ENCODE data around the gene C12orf56. TPM values are rescaled to one million over a fixed set of nuclear protein-coding genes. Genes with fewer than 3 reads are reported as not detected.
A peak's percentile ranks its signal among the peaks of the same experiment; 100 is the strongest.
"Not testable (repeated sequence)": the region's sequence is repeated elsewhere in the genome, so short reads cannot be mapped to it uniquely, and the experiment has no call there.

C12orf56 gene
- total RNA-seq, 1 experiment from 2014 or later: not detected

DNA sequence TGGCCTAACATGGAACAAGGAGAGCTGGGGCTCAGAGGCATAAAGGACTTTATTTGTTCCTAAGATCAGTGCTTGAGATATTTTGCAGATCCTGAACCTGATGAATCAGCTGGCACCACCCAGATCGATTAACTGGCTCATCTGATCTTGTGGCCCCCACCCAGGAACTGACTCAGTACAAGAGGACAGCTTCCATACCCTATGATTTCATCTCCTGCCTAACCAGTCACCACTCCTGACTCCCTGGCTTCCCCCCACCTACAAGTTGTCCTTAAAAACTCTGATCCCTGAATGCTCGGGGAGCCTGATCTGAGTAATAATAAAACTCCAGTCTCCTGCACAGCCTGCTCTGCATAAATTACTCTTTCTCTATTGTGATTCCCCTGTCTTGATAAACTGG is 5.1 kb downstream of the C12orf56 start:
- peak; percentile 23 for DNase-seq (ENCODE audit: low spot score)

DNA sequence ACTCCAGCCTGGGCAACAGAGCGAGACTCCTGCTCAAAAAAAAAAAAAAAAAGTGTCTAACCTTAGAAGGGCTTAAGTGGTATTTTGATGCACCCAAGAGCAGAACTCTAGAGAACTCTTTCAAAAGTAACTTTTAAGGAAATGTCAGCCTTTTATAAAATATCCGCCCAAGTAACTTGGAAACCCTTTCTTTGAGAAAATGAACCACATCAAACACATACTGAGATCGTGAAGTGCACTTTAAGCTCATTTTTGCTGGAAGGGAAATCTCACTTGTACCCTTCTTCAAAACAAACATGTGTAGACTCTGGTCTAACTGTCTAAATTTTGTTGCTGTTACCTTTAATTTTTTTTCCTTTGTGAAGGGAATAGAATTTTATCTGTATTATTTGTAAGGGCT is 5.5 kb downstream of the C12orf56 start:
- DNase-seq (ENCODE audit: low spot score): no peak

DNA sequence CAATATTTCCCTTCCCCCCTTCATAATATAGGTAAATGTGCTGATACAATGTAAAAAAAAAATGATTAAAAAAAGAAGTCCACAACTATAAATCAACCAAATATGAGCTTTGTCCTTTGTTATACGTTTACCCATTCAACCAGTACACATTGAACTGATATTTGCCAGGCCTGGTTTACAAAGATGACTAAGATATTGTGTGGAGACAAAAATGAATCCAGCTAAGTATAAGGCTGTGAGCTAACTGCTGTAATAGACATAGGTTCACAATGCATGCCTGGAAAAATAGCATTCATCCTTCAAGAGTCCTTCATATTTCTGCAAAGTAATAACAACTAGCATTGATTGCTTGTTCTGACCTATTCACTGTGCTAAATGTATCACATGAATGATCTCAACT is 6.9 kb downstream of the C12orf56 start:
- DNase-seq (ENCODE audit: low spot score): no peak

DNA sequence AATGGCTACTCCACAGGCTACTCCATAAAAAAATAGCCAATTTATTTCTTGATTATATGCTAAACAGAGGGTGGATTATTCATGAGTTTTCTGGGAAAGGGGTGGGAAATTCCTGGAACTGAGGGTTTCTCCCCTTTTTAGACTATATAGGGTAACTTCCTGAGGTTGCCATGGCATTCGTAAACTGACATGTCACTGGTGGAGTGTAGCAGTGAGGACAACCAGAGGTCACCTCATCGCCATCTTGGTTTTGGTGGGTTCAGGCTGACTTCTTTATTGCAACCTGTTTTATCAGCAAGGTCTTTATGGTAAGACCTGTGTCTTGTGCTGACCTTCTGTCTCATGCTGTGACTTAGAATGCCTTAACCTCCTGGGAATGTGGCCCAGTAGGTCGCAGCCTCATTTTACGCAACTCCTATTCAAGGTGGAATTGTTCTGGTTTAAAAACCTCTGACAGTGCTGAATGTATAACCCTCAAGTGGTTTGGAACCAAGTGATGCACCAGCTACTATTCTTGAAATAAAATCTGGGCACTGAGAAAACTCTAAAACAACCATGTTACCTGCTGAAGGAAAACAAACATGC is 27.7 kb downstream of the C12orf56 start:
- DNase-seq (ENCODE audit: low spot score): no peak

- DNase-seq (ENCODE audit: low spot score): not testable (repeated sequence)
Measured at GRCh38 chr12:64361173-64361572, 29.4 kb downstream of the C12orf56 start.

DNA sequence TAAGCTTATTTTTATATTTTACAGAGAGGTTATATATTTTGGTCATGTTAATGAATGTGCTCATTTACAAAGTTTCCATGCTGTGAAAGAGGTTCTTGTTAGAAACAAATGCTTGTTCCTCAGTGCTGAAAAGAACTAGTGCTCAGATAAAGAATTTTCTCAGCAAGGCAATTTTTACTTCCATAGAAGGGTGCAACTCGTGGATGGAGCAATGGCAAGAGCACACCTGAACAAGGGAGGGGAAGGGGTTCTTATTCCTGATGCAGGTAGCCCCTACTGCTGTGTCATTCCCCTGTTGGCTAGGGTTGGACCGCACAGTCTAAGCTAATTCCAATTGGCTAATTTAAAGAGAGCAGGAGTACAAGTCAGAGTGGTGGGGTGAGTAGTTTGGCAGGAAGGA is 34.3 kb downstream of the C12orf56 start:
- not testable (repeated sequence) for DNase-seq (ENCODE audit: low spot score)

GRCh38 chr12:64352181-64352580 is 38.4 kb downstream of the C12orf56 start:
- no peak for DNase-seq (ENCODE audit: low spot score)

GRCh38 chr12:64351265-64351664 is 39.3 kb downstream of the C12orf56 start:
- DNase-seq (ENCODE audit: low spot score): no peak

DNA sequence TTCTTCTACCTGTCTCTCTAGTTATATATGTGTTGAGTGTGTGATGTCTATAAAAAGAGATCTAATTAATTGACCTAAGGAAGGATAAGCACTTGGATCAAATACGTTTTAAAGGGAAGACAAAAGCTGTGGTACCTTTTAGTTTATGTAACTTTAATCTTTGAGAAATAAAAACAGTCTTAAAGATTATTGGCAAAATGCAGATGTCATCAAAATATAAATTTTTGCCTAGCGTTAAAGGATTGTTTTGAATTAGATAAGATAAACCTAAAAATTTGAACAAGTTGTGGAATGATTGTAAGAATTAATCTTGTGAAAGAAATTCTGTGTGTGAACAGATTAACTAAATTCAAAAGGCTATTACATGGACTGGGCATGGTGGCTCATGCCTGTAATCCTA is 42.9 kb downstream of the C12orf56 start:
- DNase-seq (ENCODE audit: low spot score): no peak

GRCh38 chr12:64344631-64345030 is 45.9 kb downstream of the C12orf56 start:
- DNase-seq (ENCODE audit: low spot score): not testable (repeated sequence)

- DNase-seq (ENCODE audit: low spot score): not testable (repeated sequence)
Measured at GRCh38 chr12:64340546-64340945, 50.0 kb downstream of the C12orf56 start.

DNA sequence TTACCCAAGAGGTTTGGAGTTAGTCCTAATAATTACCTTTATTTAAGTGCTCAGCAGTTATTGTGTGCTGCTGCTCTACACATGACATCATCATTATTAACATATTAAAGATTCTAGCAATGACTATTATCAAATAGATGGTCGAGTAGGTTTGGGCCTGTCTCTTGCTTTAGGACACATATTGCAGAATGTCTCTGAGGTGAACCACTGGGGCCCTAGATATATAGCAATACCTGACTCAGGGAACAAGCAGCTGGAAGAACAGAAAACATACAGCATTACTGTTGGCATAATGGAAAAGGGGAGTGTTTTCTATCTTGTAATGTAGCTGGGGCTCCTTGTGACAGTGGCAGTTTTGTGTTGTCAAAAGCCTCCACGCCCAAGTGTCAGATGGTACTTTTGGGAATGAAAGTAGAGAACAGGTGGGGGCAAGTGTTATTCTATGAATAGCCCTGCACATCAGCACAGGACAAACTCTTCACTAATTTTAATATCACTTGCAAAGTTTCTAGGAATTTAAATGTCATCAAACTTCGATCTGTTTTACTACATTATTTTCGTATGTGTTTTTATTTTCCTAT is 54.6 kb downstream of the C12orf56 start:
- no peak for DNase-seq (ENCODE audit: low spot score)

DNA sequence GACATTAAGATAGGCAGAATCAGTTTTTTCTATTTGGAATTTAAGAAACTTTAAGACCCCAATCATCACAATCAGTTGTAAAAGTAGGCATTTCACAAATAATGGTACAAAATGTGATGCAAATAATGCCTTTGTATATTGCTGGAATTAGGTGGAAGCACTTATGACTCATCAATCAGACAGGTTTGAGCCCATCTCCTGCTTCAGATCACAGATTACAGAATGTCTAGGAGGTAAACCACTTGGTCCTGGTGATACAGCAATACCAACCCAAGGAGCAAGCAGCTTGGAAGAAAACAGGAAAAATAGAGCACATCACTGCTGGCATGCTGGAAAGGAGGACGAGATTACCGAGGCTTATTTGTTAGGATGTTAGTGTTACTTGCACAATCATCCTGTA is 57.6 kb downstream of the C12orf56 start:
- DNase-seq (ENCODE audit: low spot score): no peak

DNA sequence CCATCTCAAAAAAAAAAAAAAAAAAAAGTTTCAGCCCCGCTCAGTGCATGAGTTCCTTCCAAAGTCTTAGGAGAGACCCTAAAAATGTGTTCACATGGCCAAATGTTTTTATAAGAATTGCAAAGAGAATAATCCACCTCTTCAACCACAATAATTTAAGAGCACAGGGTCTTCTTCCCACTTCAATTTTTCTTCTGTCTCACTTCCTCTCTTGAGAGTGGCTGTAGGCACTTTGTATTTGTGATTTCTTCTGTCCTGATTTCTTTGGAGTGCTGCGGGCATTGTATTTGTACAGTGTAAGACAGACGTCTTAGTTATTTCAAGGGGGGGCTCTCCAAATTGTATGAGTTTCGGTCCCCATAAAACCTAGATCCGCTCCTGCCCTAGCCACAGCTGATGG is 58.3 kb downstream of the C12orf56 start:
- DNase-seq (ENCODE audit: low spot score): no peak

DNA sequence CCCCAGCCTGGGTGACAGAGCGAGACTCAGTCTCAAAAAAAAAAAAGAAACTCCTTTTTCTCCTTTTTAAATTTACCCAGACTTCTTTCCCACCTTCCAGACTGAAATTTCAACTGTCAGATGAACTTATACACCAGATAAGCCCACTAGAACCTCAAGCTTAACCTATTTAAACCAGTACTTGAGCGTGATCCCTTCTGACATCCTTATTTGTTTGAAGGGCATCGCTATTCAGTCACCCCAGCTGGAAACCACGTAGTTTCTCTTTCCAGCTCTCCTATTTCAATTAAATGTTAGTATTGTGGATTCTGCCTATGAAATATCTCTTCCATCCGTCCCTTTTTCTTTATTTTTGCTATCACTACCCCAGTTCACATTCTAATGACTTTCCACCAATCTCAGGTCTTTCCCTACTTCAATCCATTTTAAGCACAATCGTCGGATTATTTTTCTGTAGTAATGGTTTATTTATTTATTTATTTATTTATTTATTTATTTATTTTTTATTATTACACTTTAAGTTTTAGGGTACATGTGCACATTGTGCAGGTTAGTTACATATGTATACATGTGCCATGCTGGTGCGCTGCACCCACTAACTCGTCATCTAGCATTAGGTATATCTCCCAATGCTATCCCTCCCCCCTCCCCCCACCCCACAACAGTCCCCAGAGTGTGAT is 61.4 kb downstream of the C12orf56 start:
- not testable (repeated sequence) for DNase-seq (ENCODE audit: low spot score)

- DNase-seq (ENCODE audit: low spot score): no peak
Measured at GRCh38 chr12:64325055-64325454, 65.5 kb downstream of the C12orf56 start.

GRCh38 chr12:64323476-64324225 is 66.9 kb downstream of the C12orf56 start:
- no peak for DNase-seq (ENCODE audit: low spot score)

GRCh38 chr12:64323006-64323405 is 67.6 kb downstream of the C12orf56 start:
- no peak for DNase-seq (ENCODE audit: low spot score)

- no peak for DNase-seq (ENCODE audit: low spot score)
Measured at GRCh38 chr12:64320611-64321010, 69.9 kb downstream of the C12orf56 start.

DNA sequence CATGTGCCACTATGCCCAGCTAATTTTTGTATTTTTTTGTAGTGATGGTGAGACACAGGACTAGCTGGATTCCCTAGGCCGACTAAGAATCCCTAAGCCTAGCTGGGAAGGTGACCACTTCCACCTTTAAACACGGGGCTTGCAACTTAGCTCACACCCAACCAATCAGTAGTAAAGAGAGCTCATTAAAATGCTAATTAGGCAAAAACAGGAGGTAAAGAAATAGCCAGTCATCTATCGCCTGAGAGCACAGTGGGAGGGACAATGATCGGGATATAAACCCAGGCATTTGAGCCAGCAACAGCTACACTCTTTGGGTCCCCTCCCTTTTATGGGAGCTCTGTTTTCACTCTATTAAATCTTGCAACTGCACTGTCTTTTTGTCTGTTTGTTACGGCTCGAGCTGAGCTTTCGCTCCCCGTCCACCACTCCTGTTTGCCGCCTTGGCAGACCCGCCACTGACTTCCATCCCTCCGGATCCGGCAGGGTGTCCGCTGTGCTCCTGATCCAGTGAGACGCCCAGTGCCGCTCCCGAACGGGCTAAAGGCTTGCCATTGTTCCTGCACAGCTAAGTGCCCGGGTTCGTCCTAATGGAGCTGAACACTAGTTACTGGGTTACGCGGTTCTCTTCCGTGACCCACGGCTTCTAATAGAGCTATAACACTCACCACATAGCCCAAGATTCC is 70.9 kb downstream of the C12orf56 start:
- not testable (repeated sequence) for DNase-seq (ENCODE audit: low spot score)

DNA sequence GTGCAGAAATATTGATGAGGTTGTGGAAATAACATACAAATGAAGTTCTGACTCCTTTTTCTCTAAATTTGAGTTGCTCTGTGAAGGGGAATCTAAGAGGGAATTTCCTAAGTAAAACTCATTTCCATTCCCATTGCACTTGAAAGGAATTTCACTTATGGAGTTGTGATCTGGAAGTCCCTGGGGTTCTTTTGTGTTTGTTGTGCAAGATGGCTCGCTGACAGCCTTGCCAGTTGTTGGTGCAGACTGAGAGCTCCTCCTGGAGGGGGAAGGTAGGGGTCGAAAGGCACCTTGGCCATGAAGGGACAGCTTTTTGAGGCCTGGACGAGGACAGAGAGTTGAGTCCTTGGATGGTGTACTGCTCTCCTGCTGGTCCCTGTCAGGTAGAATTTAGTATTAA is 72.0 kb downstream of the C12orf56 start:
- DNase-seq (ENCODE audit: low spot score): no peak

DNA sequence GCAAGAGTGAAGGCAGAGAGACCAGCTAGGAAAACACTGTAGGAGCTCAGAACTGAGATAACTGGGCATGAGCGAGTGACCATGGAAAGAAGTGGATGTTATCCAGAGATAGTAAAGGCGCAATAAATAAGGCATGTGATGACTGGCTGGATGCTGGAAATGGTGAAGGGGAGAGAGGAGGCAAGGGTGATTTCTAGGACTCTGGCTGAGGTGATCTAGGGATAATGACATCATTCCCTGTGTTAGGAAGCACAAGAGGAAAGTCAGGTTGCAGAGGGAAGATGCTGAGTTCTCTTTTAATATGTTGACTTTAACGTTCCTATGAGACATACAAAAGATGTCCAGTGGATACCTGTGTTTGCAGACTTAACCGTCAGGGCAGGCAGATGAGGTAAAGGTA is 78.7 kb downstream of the C12orf56 start:
- DNase-seq (ENCODE audit: low spot score): no peak
